ENCODE results near the gene SMYD3. TPM values are rescaled to one million over a fixed set of nuclear protein-coding genes. Genes with fewer than 3 reads are reported as not detected.

Gene SMYD3
- total and polyA plus RNA-seq, 2 donors (not counting 1 experiment from before 2014, with no cell fraction given) = 9.7 to 37.2 TPM

- Mint-ChIP-seq H3K4me3 (no peak overlapping the region), H3K27ac (no peak overlapping the region), H3K4me1 (no peaks in the 10 kb centered on the region), H3K9me3 (ENCODE audit: insufficient read depth) (no peaks in the 10 kb centered on the region), H3K27me3 (no peaks in the 10 kb centered on the region)
- no peak overlapping the region for H3K4me2 ChIP-seq (replicated peaks; ENCODE audit: low read depth, low read length, poor library complexity, severe bottlenecking)
- WGBS (ENCODE audit: insufficient coverage) = 80% methylated on average over 5 of the region's 5 CpGs
- H3K9ac ChIP-seq (ENCODE audit: low read length) = no peak overlapping the region
- POLR2A ChIA-PET = no interaction called here
- ATAC-seq (ENCODE audit: low read depth) (no peak), DNase-seq (no peak)
- CTCF ChIA-PET = no interaction called here
- no peak for TF ChIP-seq CTCF (IDR thresholded peaks at IDR 0.05)
- no peak for TF ChIP-seq EZH2 (IDR thresholded peaks at IDR 0.05; ENCODE audit: borderline replicate concordance, insufficient read depth, low read depth, low read length, poor library complexity, severe bottlenecking)
- no peaks in the 10 kb centered on the region for H3K9me3 ChIP-seq (ENCODE audit: control extremely low read depth in 1 of 3, control insufficient read depth in 2 of 3, insufficient read depth in 1 of 3, low read length in 2 of 3)
- no peaks in the 10 kb centered on the region for H3K4me1 ChIP-seq (ENCODE audit: control insufficient read depth in 2 of 2, insufficient read depth in 2 of 2, low read length in 2 of 2)
- H3K36me3 ChIP-seq (replicated peaks in 1 of 2; ENCODE audit: control extremely low read depth in 1 of 2, control insufficient read depth in 1 of 2, extremely low read depth in 1 of 2, insufficient read depth in 2 of 2, low read length in 1 of 2) = peaks cover 0 to 4% of the 10 kb centered on the region in 2 experiments
- intact Hi-C loops (cut with micrococcal nuclease) = no loop called here
- no peaks in the 10 kb centered on the region for H3K79me2 ChIP-seq (ENCODE audit: control insufficient read depth, insufficient read depth, low read length)
- no peak overlapping the region for H2AFZ ChIP-seq (ENCODE audit: insufficient read depth, low read depth, low read length, poor library complexity, severe bottlenecking)
- no peaks in the 10 kb centered on the region for H3K27me3 ChIP-seq (replicated peaks in 1 of 4; ENCODE audit: control extremely low read depth in 1 of 4, control insufficient read depth in 3 of 4, insufficient read depth in 4 of 4, low read length in 3 of 4)
- H3K27ac ChIP-seq (ENCODE audit: low read length in 2 of 2) = no peak overlapping the region
- no peaks in the 10 kb centered on the region for H4K20me1 ChIP-seq (ENCODE audit: control insufficient read depth, insufficient read depth, low read length, poor library complexity, severe bottlenecking)
- no peak overlapping the region for H3K4me3 ChIP-seq (ENCODE audit: control extremely low read depth in 1 of 5, extremely low read depth in 1 of 5, insufficient read depth in 1 of 5, low read depth in 2 of 5, low read length in 4 of 5)
Observed at GRCh38 chr1:245867738-245868137, 639.3 kb downstream of the SMYD3 start.

- no peaks in the 10 kb centered on the region for H4K20me1 ChIP-seq (ENCODE audit: control insufficient read depth, insufficient read depth, low read length, poor library complexity, severe bottlenecking)
- no peak for TF ChIP-seq CTCF (IDR thresholded peaks at IDR 0.05)
- TF ChIP-seq EZH2 (IDR thresholded peaks at IDR 0.05; ENCODE audit: borderline replicate concordance, insufficient read depth, low read depth, low read length, poor library complexity, severe bottlenecking) = no peak
- no peak for DNase-seq
- peaks cover 0 to 4% of the 10 kb centered on the region in 2 experiments for H3K36me3 ChIP-seq (replicated peaks in 1 of 2; ENCODE audit: control extremely low read depth in 1 of 2, control insufficient read depth in 1 of 2, extremely low read depth in 1 of 2, insufficient read depth in 2 of 2, low read length in 1 of 2)
- no CpG with 5 or more reads among the region's 3 CpGs for WGBS (ENCODE audit: insufficient coverage)
- H3K27me3 ChIP-seq (replicated peaks in 1 of 4; ENCODE audit: control extremely low read depth in 1 of 4, control insufficient read depth in 3 of 4, insufficient read depth in 4 of 4, low read length in 3 of 4) = no peaks in the 10 kb centered on the region
- Mint-ChIP-seq H3K27ac (no peak overlapping the region), H3K4me3 (no peak overlapping the region), H3K27me3 (no peaks in the 10 kb centered on the region), H3K9me3 (ENCODE audit: insufficient read depth) (no peaks in the 10 kb centered on the region), H3K4me1 (no peaks in the 10 kb centered on the region)
- intact Hi-C loops (cut with micrococcal nuclease) = no loop called here
- H3K27ac ChIP-seq (ENCODE audit: low read length in 2 of 2) = no peak overlapping the region
- ChIA-PET POLR2A (no interaction called here), CTCF (no interaction called here)
- H3K9me3 ChIP-seq (ENCODE audit: control extremely low read depth in 1 of 3, control insufficient read depth in 2 of 3, insufficient read depth in 1 of 3, low read length in 2 of 3) = no peaks in the 10 kb centered on the region
- H3K9ac ChIP-seq (ENCODE audit: low read length) = no peak overlapping the region
- no peaks in the 10 kb centered on the region for H3K4me1 ChIP-seq (ENCODE audit: control insufficient read depth in 2 of 2, insufficient read depth in 2 of 2, low read length in 2 of 2)
- H2AFZ ChIP-seq (ENCODE audit: insufficient read depth, low read depth, low read length, poor library complexity, severe bottlenecking) = no peak overlapping the region
- no peak for ATAC-seq (ENCODE audit: low read depth)
- no peaks in the 10 kb centered on the region for H3K79me2 ChIP-seq (ENCODE audit: control insufficient read depth, insufficient read depth, low read length)
- no peak overlapping the region for H3K4me3 ChIP-seq (ENCODE audit: control extremely low read depth in 1 of 5, extremely low read depth in 1 of 5, insufficient read depth in 1 of 5, low read depth in 2 of 5, low read length in 4 of 5)
- H3K4me2 ChIP-seq (replicated peaks; ENCODE audit: low read depth, low read length, poor library complexity, severe bottlenecking) = no peak overlapping the region
Observed at GRCh38 chr1:245864872-245865271, 642.2 kb downstream of the SMYD3 start.
